GM08714 (cell line): ENCODE results near the gene GOLIM4.

Experiments
- H3K4me3 ChIP-seq: fragments of 200-500 bp; sonication (Bioruptor generic); 2 replicates; pipeline ENCODE4 v1.5.1; 2014; ENCODE audit warnings: mild to moderate bottlenecking, low read length, inconsistent platforms
- ZNF274 ChIP-seq: IDR thresholded peaks from 2 replicates; pipeline ENCODE4 v1.6.1; 2012; ENCODE audit warnings: mild to moderate bottlenecking, low read depth, low read length

The GOLIM4 gene

GRCh38 chr3:168052515-168052914 is 43.2 kb downstream of the GOLIM4 start:
- TF ChIP-seq ZNF274 = no peak
- no peak overlapping the region for H3K4me3 ChIP-seq

GRCh38 chr3:168051531-168052471 is 43.9 kb downstream of the GOLIM4 start:
- TF ChIP-seq ZNF274 = no peak
- H3K4me3 ChIP-seq = peak overlapping the region; percentile 56

- TF ChIP-seq ZNF274 = no peak
- no peak overlapping the region for H3K4me3 ChIP-seq
Measured at GRCh38 chr3:168051070-168051469, 44.7 kb downstream of the GOLIM4 start.

- TF ChIP-seq ZNF274 = no peak
- no peak overlapping the region for H3K4me3 ChIP-seq
Measured at GRCh38 chr3:168049367-168049974, 46.3 kb downstream of the GOLIM4 start.

- H3K4me3 ChIP-seq = no peak overlapping the region
- TF ChIP-seq ZNF274 = no peak
Measured at GRCh38 chr3:168048414-168049330, 47.1 kb downstream of the GOLIM4 start.

- no peak for TF ChIP-seq ZNF274
- no peak overlapping the region for H3K4me3 ChIP-seq
Measured at GRCh38 chr3:168047936-168048335, 47.8 kb downstream of the GOLIM4 start.

GRCh38 chr3:168047190-168047795 is 48.4 kb downstream of the GOLIM4 start:
- no peak overlapping the region for H3K4me3 ChIP-seq
- TF ChIP-seq ZNF274 = no peak

GRCh38 chr3:168044049-168044448 is 51.7 kb downstream of the GOLIM4 start:
- H3K4me3 ChIP-seq = no peak overlapping the region
- no peak for TF ChIP-seq ZNF274

GRCh38 chr3:168040607-168041208 is 55.0 kb downstream of the GOLIM4 start:
- H3K4me3 ChIP-seq = no peak overlapping the region
- TF ChIP-seq ZNF274 = no peak

GRCh38 chr3:168037020-168037419 is 58.7 kb downstream of the GOLIM4 start:
- no peak overlapping the region for H3K4me3 ChIP-seq
- TF ChIP-seq ZNF274 = no peak

GRCh38 chr3:168036619-168037018 is 59.1 kb downstream of the GOLIM4 start:
- H3K4me3 ChIP-seq = no peak overlapping the region
- no peak for TF ChIP-seq ZNF274

GRCh38 chr3:168034152-168034928 is 61.4 kb downstream of the GOLIM4 start:
- no peak overlapping the region for H3K4me3 ChIP-seq
- TF ChIP-seq ZNF274 = no peak

GRCh38 chr3:168030577-168030976 is 65.1 kb downstream of the GOLIM4 start:
- no peak overlapping the region for H3K4me3 ChIP-seq
- no peak for TF ChIP-seq ZNF274
